Panc1 (cell line): ENCODE measurements around the gene CEND1. TPM values are rescaled to one million over a fixed set of nuclear protein-coding genes. Genes with fewer than 3 reads are reported as not detected.
A peak's percentile ranks its signal among the peaks of the same experiment; 100 is the strongest.

Experiments
- ATAC-seq: fragments of 200-7000 bp; cut with Tn5 transposase; 2 replicates; pipeline ENCODE4 v1.9.1; 2020; ENCODE audit warnings: mild to moderate bottlenecking, moderate library complexity
- BruUV-seq: library from RNA; stranded (reverse); fragments of 400-500 nt; replicated peaks from 2 replicates; lab custom pipeline; 2021; lab: Mats Ljungman, UMichigan
- CTCF ChIA-PET: fragments of 300-600 bp; sonication (Branson Sonifier 250); formaldehyde crosslinking; loops from one replicate; lab custom pipeline; 2022; ENCODE audit warnings: antibody characterized with exemption; lab: Charles Lee
- POLR2A ChIA-PET: fragments of 300-600 bp; sonication (Branson Sonifier 250); formaldehyde crosslinking; loops from one replicate; lab custom pipeline; 2022; ENCODE audit warnings: antibody characterized with exemption; lab: Charles Lee
- DNase-seq: peaks from one replicate; pipeline ENCODE4 v3.0.0-alpha.2; 2010; ENCODE audit warnings: low read depth, low spot score
- H3K27ac ChIP-seq: 2 replicates; pipeline ENCODE4 v1.5.1; 2011; ENCODE audit warnings: mild to moderate bottlenecking, low read length, inconsistent platforms
- H3K27me3 ChIP-seq: fragments of 200-500 bp; sonication (Bioruptor generic); 2 replicates; pipeline ENCODE4 v1.6.0; 2014; ENCODE audit warnings: low read length, inconsistent platforms; ENCODE audit not compliant: control insufficient read depth, insufficient read depth
- H3K36me3 ChIP-seq: fragments of 200-500 bp; sonication (Bioruptor generic); 2 replicates; pipeline ENCODE4 v1.5.1; 2014; ENCODE audit warnings: inconsistent platforms, mild to moderate bottlenecking, low read length, moderate library complexity; ENCODE audit not compliant: control insufficient read depth, insufficient read depth
- H3K4me1 ChIP-seq: 2 replicates; pipeline ENCODE4 v1.5.1; 2011; ENCODE audit warnings: inconsistent platforms, mild to moderate bottlenecking, low read length, moderate library complexity; ENCODE audit not compliant: control insufficient read depth, insufficient read depth
- H3K4me3 ChIP-seq, 2 experiments: 2 replicates each; pipeline ENCODE4 v1.5.1; 2011 to 2012; ENCODE audit warnings: low read depth in 2 of 2, low read length in 2 of 2, mild to moderate bottlenecking in 2 of 2, inconsistent platforms in 1 of 2, moderate library complexity in 1 of 2
- H3K9me3 ChIP-seq: fragments of 200-500 bp; sonication (Bioruptor generic); 2 replicates; pipeline ENCODE4 v1.5.1; 2014; ENCODE audit warnings: low read depth, mild to moderate bottlenecking, inconsistent platforms, low read length, moderate library complexity; ENCODE audit not compliant: control insufficient read depth, insufficient read depth
- CTCF ChIP-seq: fragments of 450-650 bp; IDR thresholded peaks from 2 replicates; pipeline ENCODE4 v1.5.1; 2017; ENCODE audit warnings: mild to moderate bottlenecking
- POLR2AphosphoS5 ChIP-seq: IDR thresholded peaks from 2 replicates; pipeline ENCODE4 v1.6.1; 2012; ENCODE audit warnings: mild to moderate bottlenecking, low read depth, low read length, moderate library complexity
- SIN3A ChIP-seq: IDR thresholded peaks from 2 replicates; pipeline ENCODE4 v1.6.1; 2012; ENCODE audit warnings: low read depth, mild to moderate bottlenecking, low read length, moderate library complexity, borderline replicate concordance; ENCODE audit not compliant: insufficient read depth
- TCF7L2 ChIP-seq: IDR thresholded peaks from 2 replicates; pipeline ENCODE4 v1.6.1; 2011; ENCODE audit warnings: mild to moderate bottlenecking, low read depth, low read length, inconsistent platforms
- in situ Hi-C: cut with HindIII; loops from 2 replicates; pipeline ENCODE4 v1.10.0; 2016; ENCODE audit warnings: low sequenced_read_pairs, low pct_unique_long_range_greater_than_20kb
- intact Hi-C: fragments of 100-400 bp; cut with micrococcal nuclease; formaldehyde crosslinking; loops from one replicate; pipeline ENCODE4 v1.10.0; 2022; ENCODE audit not compliant: unreplicated experiment
- total RNA-seq: library from RNA; stranded (reverse); gene quantifications from one replicate; pipeline ENCODE4 v1.2.1, GENCODE V29; 2021; ENCODE audit not compliant: unreplicated experiment

The CEND1 gene
- total RNA-seq, 1 experiment from 2014 or later, result 15.9 TPM

GRCh38 chr11:773425-773824, 16.5 kb downstream of the CEND1 start:
- ChIA-PET POLR2A (no interaction called here), CTCF (no interaction called here)
- ATAC-seq, result no peak
- in situ Hi-C loops, result no loop called here
- Histone ChIP-seq H3K36me3 (peaks cover 4% of the 10 kb centered on the region; the same call in 1 of the 2 replicates), H3K27me3 (no peaks in the 10 kb centered on the region), H3K4me3 (no peak overlapping the region), H3K9me3 (no peaks in the 10 kb centered on the region), H3K27ac (no peak overlapping the region; the same call in 1 of the 2 replicates), H3K4me1 (peaks cover 33% of the 10 kb centered on the region)
- no TSS peak for BruUV-seq
- intact Hi-C loops, result no loop called here
- no peak for DNase-seq
- TF ChIP-seq POLR2AphosphoS5, result no peak; the same call in 1 of the 2 replicates
- no peak for TF ChIP-seq TCF7L2

GRCh38 chr11:772429-773390, 17.2 kb downstream of the CEND1 start:
- H3K27ac ChIP-seq, result peak overlapping the region; percentile 2; the same call in 1 of the 2 replicates
- ChIA-PET POLR2A (no interaction called here), CTCF (no interaction called here)
- TF ChIP-seq SIN3A (no peak), POLR2AphosphoS5 (peak; percentile 9; the same call in 1 of the 2 replicates)
- H3K4me3 ChIP-seq, result no peak overlapping the region
- no peaks in the 10 kb centered on the region for H3K9me3 ChIP-seq
- in situ Hi-C loops, result no loop called here
- H3K4me1 ChIP-seq, result peaks cover 29% of the 10 kb centered on the region
- DNase-seq (no peak), ATAC-seq (no peak)
- BruUV-seq, result no TSS peak
- no peaks in the 10 kb centered on the region for H3K27me3 ChIP-seq
- intact Hi-C loops, result no loop called here
- H3K36me3 ChIP-seq, result peaks cover 4% of the 10 kb centered on the region; the same call in 1 of the 2 replicates

GRCh38 chr11:771617-772204, 18.2 kb downstream of the CEND1 start:
- Histone ChIP-seq H3K36me3 (peaks cover 6% of the 10 kb centered on the region; the same call in 1 of the 2 replicates), H3K9me3 (no peaks in the 10 kb centered on the region), H3K27me3 (no peaks in the 10 kb centered on the region), H3K4me3 (no peak overlapping the region), H3K4me1 (peaks cover 37% of the 10 kb centered on the region), H3K27ac (no peak overlapping the region)
- TF ChIP-seq POLR2AphosphoS5, result no peak
- TF ChIP-seq CTCF, result no peak
- no TSS peak for BruUV-seq
- ATAC-seq (no peak), DNase-seq (no peak)
- POLR2A ChIA-PET, result no interaction called here
- intact Hi-C loops (no loop called here), in situ Hi-C loops (no loop called here)
- CTCF ChIA-PET, result no interaction called here
